OCI-LY3 (cell line): Measurements from ENCODE around the gene IRX4.

Experiments
- H2AFZ ChIP-seq: fragments of 200-600, 300-600 bp; shearing (Covaris generic); 2 replicates; pipeline ENCODE4 v1.6.0; 2014; ENCODE audit warnings: antibody characterized with exemption, low read depth, low read length
- H3K27ac ChIP-seq: fragments of 200-600, 300-600 bp; sonication (generic); 2 replicates; pipeline ENCODE4 v1.5.1; 2014; ENCODE audit warnings: mild to moderate bottlenecking, low read length, moderate library complexity, mixed read lengths
- H3K27me3 ChIP-seq: fragments of 200-600, 300-600 bp; sonication (generic); 2 replicates; pipeline ENCODE4 v1.6.1; 2014; ENCODE audit warnings: low read depth, low read length, mixed read lengths
- H3K36me3 ChIP-seq: fragments of 200-600, 300-600 bp; sonication (generic); replicated peaks from 2 replicates; pipeline ENCODE3; 2014; ENCODE audit warnings: low read depth, low read length, mixed read lengths
- H3K4me1 ChIP-seq: fragments of 300-600, 200-600 bp; sonication (generic); 2 replicates; pipeline ENCODE4 v1.6.1; 2014; ENCODE audit warnings: low read length, mixed read lengths
- H3K4me2 ChIP-seq: fragments of 200-600, 300-600 bp; sonication (generic); 2 replicates; pipeline ENCODE4 v1.6.1; 2014; ENCODE audit warnings: low read length, mixed read lengths
- H3K4me3 ChIP-seq: fragments of 300-600, 200-600 bp; sonication (generic); 2 replicates; pipeline ENCODE4 v1.5.1; 2014; ENCODE audit warnings: antibody characterized with exemption, mild to moderate bottlenecking, low read length, moderate library complexity
- H3K79me2 ChIP-seq: fragments of 300-600, 200-600 bp; shearing (Covaris generic); 2 replicates; pipeline ENCODE4 v1.6.1; 2014; ENCODE audit warnings: mild to moderate bottlenecking, low read length, mixed read lengths
- H3K9ac ChIP-seq: fragments of 300-600, 200-600 bp; shearing (Covaris generic); 2 replicates; pipeline ENCODE4 v1.6.0; 2014; ENCODE audit warnings: mild to moderate bottlenecking, low read length, moderate library complexity
- H3K9me3 ChIP-seq: fragments of 200-600, 300-600 bp; shearing (Covaris generic); 2 replicates; pipeline ENCODE4 v1.6.1; 2014; ENCODE audit warnings: low read length, mixed read lengths; ENCODE audit not compliant: insufficient read depth
- H4K20me1 ChIP-seq: fragments of 200-600, 300-600 bp; sonication (generic); 2 replicates; pipeline ENCODE4 v1.6.1; 2016; ENCODE audit warnings: low read length, mixed read lengths; ENCODE audit not compliant: insufficient read depth
- CTCF ChIP-seq: fragments of 200-600, 300-600 bp; sonication (generic); IDR thresholded peaks from 2 replicates; pipeline ENCODE4 v1.5.1; 2014; ENCODE audit warnings: antibody characterized with exemption, low read length, low read depth
- EZH2phosphoT487 ChIP-seq: fragments of 200-600 bp; shearing (Covaris generic); IDR thresholded peaks from 2 replicates; pipeline ENCODE4 v1.6.1; 2018; ENCODE audit warnings: antibody characterized with exemption, mixed run types, low read depth

The IRX4 gene

GRCh38 chr5:1831257-1831656, 51.5 kb downstream of the IRX4 start:
- H3K4me1 ChIP-seq: no peaks in the 10 kb centered on the region
- no peak overlapping the region for H3K4me2 ChIP-seq
- H3K79me2 ChIP-seq: no peaks in the 10 kb centered on the region
- no peak overlapping the region for H3K4me3 ChIP-seq
- no peak overlapping the region for H2AFZ ChIP-seq
- no peaks in the 10 kb centered on the region for H4K20me1 ChIP-seq
- no peak overlapping the region for H3K9ac ChIP-seq
- H3K27ac ChIP-seq: no peak overlapping the region
- H3K9me3 ChIP-seq: no peaks in the 10 kb centered on the region
- no peaks in the 10 kb centered on the region for H3K27me3 ChIP-seq
- H3K36me3 ChIP-seq: no peaks in the 10 kb centered on the region
- no peak for TF ChIP-seq EZH2phosphoT487
- no peak for TF ChIP-seq CTCF

GRCh38 chr5:1830571-1831228, 52.0 kb downstream of the IRX4 start:
- TF ChIP-seq CTCF: no peak
- TF ChIP-seq EZH2phosphoT487: no peak
- Histone ChIP-seq H3K4me1 (no peaks in the 10 kb centered on the region), H4K20me1 (no peaks in the 10 kb centered on the region), H3K36me3 (no peaks in the 10 kb centered on the region), H3K9ac (no peak overlapping the region), H3K27ac (no peak overlapping the region), H3K27me3 (no peaks in the 10 kb centered on the region), H3K4me2 (no peak overlapping the region), H3K9me3 (no peaks in the 10 kb centered on the region), H2AFZ (no peak overlapping the region), H3K79me2 (no peaks in the 10 kb centered on the region), H3K4me3 (no peak overlapping the region)

GRCh38 chr5:1827886-1828397, 54.8 kb downstream of the IRX4 start:
- Histone ChIP-seq H3K4me3 (no peak overlapping the region), H2AFZ (no peak overlapping the region), H3K79me2 (no peaks in the 10 kb centered on the region), H4K20me1 (no peaks in the 10 kb centered on the region), H3K27me3 (no peaks in the 10 kb centered on the region), H3K27ac (no peak overlapping the region), H3K36me3 (no peaks in the 10 kb centered on the region), H3K9me3 (no peaks in the 10 kb centered on the region), H3K4me2 (no peak overlapping the region), H3K4me1 (no peaks in the 10 kb centered on the region), H3K9ac (no peak overlapping the region)
- TF ChIP-seq EZH2phosphoT487: no peak
- no peak for TF ChIP-seq CTCF
